K562 (cell line): ENCODE measurements around the gene TMEM121. TPM values are rescaled to one million over a fixed set of nuclear protein-coding genes. Genes with fewer than 3 reads are reported as not detected.
A peak's percentile ranks its signal among the peaks of the same experiment; 100 is the strongest.

Experiments used
- ATAC-seq: fragments of 200-7000 bp; cut with Tn5 transposase; 3 replicates; pipeline ENCODE4 v1.9.1; 2020; ENCODE audit warnings: moderate library complexity
- BruUV-seq: library from RNA; stranded (reverse); fragments of 400-500 nt; replicated peaks from 2 replicates; lab custom pipeline; 2021; lab: Mats Ljungman, UMichigan
- CTCF ChIA-PET: fragments of 300-600 bp; formaldehyde crosslinking; extraction: SDS; loops from one replicate; lab custom pipeline; 2021; ENCODE audit warnings: low intra/inter-chr PET ratio; lab: Yijun Ruan, JAX
- POLR2A ChIA-PET: fragments of 300-600, 350-650 bp; sonication (Branson Sonifier 250); formaldehyde crosslinking; extraction: SDS; loops from one replicate; lab custom pipeline; 2021; ENCODE audit warnings: antibody characterized with exemption, inconsistent platforms; lab: Yijun Ruan, JAX
- DNase-seq, 4 experiments: peaks; one replicate each; pipeline versions ENCODE4 v3.0.0 to v3.0.0-alpha.2; 2011 to 2018; ENCODE audit warnings: low spot score in 3 of 4, mixed read lengths in 3 of 4; ENCODE audit errors: extremely low read depth in 1 of 4
- FAIRE-seq: peaks from 2 replicates; lab custom pipeline; 2011; peaks lifted over from hg19 to GRCh38; lab: Jason Lieb, UNC
- H2AFZ ChIP-seq: 2 replicates; pipeline ENCODE4 v1.6.0; 2011; ENCODE audit warnings: low read depth, low read length, control low read depth, inconsistent platforms
- H3K27ac ChIP-seq: fragments of 200-600 bp; 3 replicates; pipeline ENCODE4 v1.8.0; 2011; ENCODE audit warnings: low read depth, mild to moderate bottlenecking, control low read depth, inconsistent platforms, low read length, moderate library complexity, mixed read lengths; ENCODE audit errors: extremely low read depth
- H3K27me3 ChIP-seq, 2 experiments: fragments of 300-600 bp in 1 of 2; 2 replicates in 1 of 2; 3 replicates in 1 of 2; pipeline versions ENCODE4 v1.6.0 to v1.8.0; 2011; ENCODE audit warnings: inconsistent platforms in 2 of 2, low read length in 2 of 2, mild to moderate bottlenecking in 1 of 2, mixed read lengths in 1 of 2, moderate library complexity in 1 of 2; ENCODE audit not compliant: control insufficient read depth in 2 of 2, insufficient read depth in 2 of 2
- H3K36me3 ChIP-seq: fragments of 300-600 bp; 3 replicates; pipeline ENCODE4 v1.8.0; 2011; ENCODE audit warnings: mild to moderate bottlenecking, low read length, inconsistent platforms; ENCODE audit not compliant: control insufficient read depth, insufficient read depth
- H3K4me1 ChIP-seq, 2 experiments: fragments of 200-600 bp in 1 of 2; replicated peaks in 1 of 2; 2 replicates in 1 of 2; 3 replicates in 1 of 2; pipeline versions ENCODE4 v1.5.1 to v1.8.0; 2011; ENCODE audit warnings: inconsistent platforms in 2 of 2, low read length in 2 of 2, mild to moderate bottlenecking in 1 of 2, mixed read lengths in 1 of 2, moderate library complexity in 1 of 2; ENCODE audit not compliant: control insufficient read depth in 2 of 2, insufficient read depth in 2 of 2
- H3K4me2 ChIP-seq: 2 replicates; pipeline ENCODE4 v1.6.1; 2011; ENCODE audit warnings: low read length, control low read depth, inconsistent platforms, mixed read lengths; ENCODE audit not compliant: insufficient read depth
- H3K4me3 ChIP-seq: fragments of 200-600 bp; sonication (generic), shearing (Covaris generic); 2 replicates; pipeline ENCODE4 v1.5.1; 2016; ENCODE audit warnings: control low read depth, inconsistent platforms
- H3K79me2 ChIP-seq: fragments of 200-600 bp; 3 replicates; pipeline ENCODE4 v1.8.0; 2011; ENCODE audit warnings: low read length, inconsistent platforms; ENCODE audit not compliant: control insufficient read depth, insufficient read depth
- H3K9ac ChIP-seq, 2 experiments: 2 replicates each; pipeline versions ENCODE4 v1.6.0 to v1.6.1; 2011; ENCODE audit warnings: low read depth in 2 of 2, low read length in 2 of 2, control low read depth in 1 of 2, inconsistent platforms in 1 of 2, mild to moderate bottlenecking in 1 of 2, mixed read lengths in 1 of 2; ENCODE audit not compliant: insufficient read depth in 1 of 2
- H3K9me1 ChIP-seq: one replicate; pipeline ENCODE4 v1.6.0; 2011; ENCODE audit warnings: inconsistent platforms, mild to moderate bottlenecking, low read length, moderate library complexity; ENCODE audit not compliant: control insufficient read depth, insufficient read depth
- H3K9me3 ChIP-seq: replicated peaks from 2 replicates; pipeline ENCODE4 v1.5.1; 2011; ENCODE audit warnings: low read depth, low read length, inconsistent platforms; ENCODE audit not compliant: control insufficient read depth, insufficient read depth
- H4K20me1 ChIP-seq: replicated peaks from 2 replicates; pipeline ENCODE4 v1.6.1; 2011; ENCODE audit warnings: low read length, inconsistent platforms, mixed read lengths; ENCODE audit not compliant: control insufficient read depth, insufficient read depth
- DEAF1 ChIP-seq: fragments of 450-650 bp; formaldehyde crosslinking; IDR thresholded peaks from 2 replicates; pipeline ENCODE4 v1.4.0; 2020; ENCODE audit warnings: mild to moderate bottlenecking, moderate library complexity
- GABPB2 ChIP-seq: fragments of 250-450 bp; sonication (Bioruptor Pico); conservative IDR thresholded peaks from 2 replicates; pipeline ENCODE4 v1.5.1; 2021; ENCODE audit warnings: mild to moderate bottlenecking
- HNRNPL ChIP-seq: fragments of 200-400 bp; formaldehyde crosslinking; IDR thresholded peaks from 2 replicates; pipeline ENCODE4 v1.6.1; 2017; ENCODE audit warnings: low read depth, mild to moderate bottlenecking, low read length
- ID3 ChIP-seq, 2 experiments: fragments of 250-450 bp in 1 of 2; fragments of 450-650 bp in 1 of 2; sonication (Bioruptor Pico) in 1 of 2; IDR thresholded peaks; 2 replicates each; pipeline versions ENCODE4 v1.6.1 to v1.8.0; 2016 to 2021; ENCODE audit warnings: mild to moderate bottlenecking in 2 of 2, moderate library complexity in 2 of 2, missing compliant biosample characterization in 1 of 2, missing genetic modification characterization in 1 of 2
- POLR2G ChIP-seq: fragments of 200-400 bp; formaldehyde crosslinking; IDR thresholded peaks from 2 replicates; pipeline ENCODE4 v1.6.1; 2017; ENCODE audit warnings: low read depth, mild to moderate bottlenecking, antibody characterized with exemption, low read length, moderate library complexity
- SIRT6 ChIP-seq: IDR thresholded peaks from one replicate; pipeline ENCODE4 v1.6.1; 2012; ENCODE audit warnings: low read depth, mild to moderate bottlenecking, control low read depth, inconsistent platforms, low read length, moderate library complexity
- TEAD1 ChIP-seq, 2 experiments: fragments of 450-650 bp in 1 of 2; sonication (generic) in 1 of 2; formaldehyde crosslinking; IDR thresholded peaks; 2 replicates each; pipeline versions ENCODE4 v1.4.0 to v1.8.0; 2020 to 2022; ENCODE audit warnings: mild to moderate bottlenecking in 2 of 2, missing genetic modification reagents in 1 of 2
- ZNF146 ChIP-seq: IDR thresholded peaks from one replicate; pipeline ENCODE4 v1.6.1; 2018; ENCODE audit warnings: missing compliant biosample characterization; ENCODE audit not compliant: unreplicated experiment
- WGBS: fragments of 100-300 bp; shearing (Covaris generic); methylation state at CpG from one replicate; pipeline ENCODE4 v1.1.6; 2016; ENCODE audit warnings: low coverage, mixed read lengths; ENCODE audit not compliant: insufficient coverage; ENCODE audit errors: missing lambda C conversion rate; 5-methylcytosine and 5-hydroxymethylcytosine counted together
- in situ Hi-C: fragments of 300-500 bp; cut with MboI; formaldehyde crosslinking; loops from 4 replicates; pipeline ENCODE4 v1.15.0; 2018; ENCODE audit warnings: inconsistent platforms, mixed read lengths
- intact Hi-C: fragments of 100-400 bp; cut with micrococcal nuclease; formaldehyde crosslinking; loops from 2 replicates; pipeline ENCODE4 v1.14.2; 2022
- polyA plus RNA-seq, 8 experiments: library from polyadenylated mRNA; depleted of rRNA in 4 of 8; stranded (reverse) in 5 of 8; unstranded in 3 of 8; fragments of >200 nt; fragmentation: Nextera tagmentation in 2 of 8; fragmentation: Illumina TruSeq in 1 of 8; extraction: Ambion mirVana in 2 of 8; extraction: Trizol in 1 of 8; gene quantifications; 2 replicates each; pipeline versions ENCODE4 v1.2.1 to v1.2.3, GENCODE V29; 2011 to 2014; ENCODE audit warnings: inconsistent platforms in 1 of 8, missing spikeins in 1 of 8
- total RNA-seq, 7 experiments: library from RNA; depleted of rRNA in 6 of 7; stranded (reverse); fragments of >200 nt in 6 of 7; fragmentation: Illumina TruSeq in 2 of 7; extraction: Trizol in 2 of 7; gene quantifications; 2 replicates each; pipeline versions ENCODE4 v1.2.1 to v1.2.3, GENCODE V29; 2011 to 2021; ENCODE audit warnings: low replicate concordance in 1 of 7
- TF ChIP-seq, protein P1 (sequence below): fragments of 250-450 bp; sonication (Bioruptor Pico); IDR thresholded peaks from 2 replicates; pipeline ENCODE4 v1.8.0; 2021; ENCODE audit warnings: moderate library complexity, mild to moderate bottlenecking, inconsistent platforms
- TF ChIP-seq, protein P2 (sequence below), 2 experiments: fragments of 200-800 bp in 1 of 2; sonication (Bioruptor generic) in 1 of 2; sonication (generic) in 1 of 2; formaldehyde crosslinking in 1 of 2; IDR thresholded peaks in 1 of 2; conservative IDR thresholded peaks in 1 of 2; 2 replicates each; pipeline versions ENCODE4 v1.5.0 to v1.6.1; 2016 to 2020; ENCODE audit warnings: missing compliant biosample characterization in 1 of 2, missing genetic modification characterization in 1 of 2, missing genetic modification reagents in 1 of 2

Gene TMEM121
- total and polyA plus RNA-seq, 9 of the 15 experiments (the other 6 are each of a cell fraction or from before 2014, with no cell fraction given): 0.31 to 0.36 TPM; not detected in 7

DNA sequence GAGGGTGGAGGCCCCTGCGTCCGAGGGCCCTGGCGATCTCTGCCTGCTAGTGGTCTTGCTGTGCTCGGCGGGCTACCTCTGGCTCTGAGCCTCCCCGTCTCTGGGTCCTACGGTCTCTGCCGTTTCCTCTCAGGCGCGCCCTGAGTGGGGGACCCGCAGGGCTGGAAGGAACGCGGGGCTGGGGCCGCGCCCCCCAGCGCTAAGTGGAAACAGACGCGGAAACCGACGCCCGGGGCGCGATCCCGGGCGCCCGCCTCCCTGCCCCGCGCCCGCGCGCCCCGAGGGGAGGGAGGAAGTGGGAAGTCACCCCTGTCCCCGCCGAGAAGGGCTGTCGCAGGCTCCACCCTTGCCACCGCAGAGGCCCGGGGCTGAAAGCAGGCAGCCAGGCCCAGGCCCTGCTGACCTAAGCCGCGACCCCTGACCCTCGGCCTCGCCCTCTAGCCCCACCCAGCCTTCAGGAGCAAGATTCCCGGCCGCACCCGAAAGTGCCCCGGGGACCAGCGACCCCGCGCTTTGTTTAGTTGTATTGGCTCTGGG, 38.9 kb upstream of the TMEM121 start (continued):
- TF ChIP-seq ID3 (CRISPR knock-in tag; IDR thresholded peaks at IDR 0.05) (no peak), ID3 (tag; IDR thresholded peaks at IDR 0.05) (no peak), ZNF146 (CRISPR knock-in tag) (no peak), HNRNPL (0 out of 2 replicates have a peak, but pooled peaks have one; percentile 24)
- TF ChIP-seq, protein P1, sequence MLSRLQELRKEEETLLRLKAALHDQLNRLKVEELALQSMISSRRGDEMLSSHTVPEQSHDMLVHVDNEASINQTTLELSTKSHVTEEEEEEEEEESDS (CRISPR knock-in tag): no peak

DNA sequence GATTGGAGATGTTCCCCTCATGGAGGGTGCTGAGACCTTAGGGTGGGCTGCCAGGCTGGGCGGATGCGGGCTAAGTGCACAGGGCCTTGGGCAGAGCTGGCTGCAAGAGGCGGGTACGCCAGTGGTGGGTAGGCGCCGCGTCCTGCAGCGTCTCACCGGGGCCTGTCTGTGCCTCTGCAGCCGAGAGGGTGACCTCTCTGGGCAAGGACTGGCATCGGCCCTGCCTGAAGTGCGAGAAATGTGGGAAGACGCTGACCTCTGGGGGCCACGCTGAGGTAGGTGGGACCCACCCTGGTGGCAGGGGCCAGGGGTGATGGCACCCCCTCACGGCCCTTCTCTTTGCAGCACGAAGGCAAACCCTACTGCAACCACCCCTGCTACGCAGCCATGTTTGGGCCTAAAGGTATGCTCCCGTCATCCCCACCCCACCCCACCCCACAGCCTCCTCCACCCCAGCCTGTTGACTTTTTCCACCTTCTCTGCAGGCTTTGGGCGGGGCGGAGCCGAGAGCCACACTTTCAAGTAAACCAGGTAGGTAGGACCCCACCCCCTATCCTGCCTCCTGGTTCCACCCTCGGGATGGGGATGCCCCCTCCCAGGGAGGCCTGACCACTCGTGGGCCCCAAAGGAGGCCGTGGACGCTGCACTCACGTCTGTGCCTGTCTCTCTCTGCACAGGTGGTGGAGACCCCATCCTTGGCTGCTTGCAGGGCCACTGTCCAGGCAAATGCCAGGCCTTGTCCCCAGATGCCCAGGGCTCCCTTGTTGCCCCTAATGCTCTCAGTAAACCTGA, 38.2 kb upstream of the TMEM121 start:
- Histone ChIP-seq H4K20me1 (peaks cover 6% of the 10 kb centered on the region), H3K4me2 (no peak overlapping the region), H3K9me3 (no peaks in the 10 kb centered on the region), H3K4me1 (peaks cover 6 to 89% of the 10 kb centered on the region in 2 experiments), H3K9ac (peak overlapping the region in 1 of 2 experiments; percentile 94; a peak in 2 of 4 replicates), H3K9me1 (no peaks in the 10 kb centered on the region), H3K4me3 (no peak overlapping the region), H3K36me3 (peaks cover 2% of the 10 kb centered on the region; the same call in 1 of the 3 replicates), H3K79me2 (peaks cover 5% of the 10 kb centered on the region; the same call in 2 of the 3 replicates), H3K27ac (no peak overlapping the region), H2AFZ (no peak overlapping the region), H3K27me3 (no peaks in the 10 kb centered on the region)
- ATAC-seq: no peak
- 93% methylated on average over 15 of the region's 26 CpGs for WGBS
- TF ChIP-seq GABPB2 (CRISPR knock-in tag): no peak
- no peak for TF ChIP-seq SIRT6
- TF ChIP-seq, protein P2, sequence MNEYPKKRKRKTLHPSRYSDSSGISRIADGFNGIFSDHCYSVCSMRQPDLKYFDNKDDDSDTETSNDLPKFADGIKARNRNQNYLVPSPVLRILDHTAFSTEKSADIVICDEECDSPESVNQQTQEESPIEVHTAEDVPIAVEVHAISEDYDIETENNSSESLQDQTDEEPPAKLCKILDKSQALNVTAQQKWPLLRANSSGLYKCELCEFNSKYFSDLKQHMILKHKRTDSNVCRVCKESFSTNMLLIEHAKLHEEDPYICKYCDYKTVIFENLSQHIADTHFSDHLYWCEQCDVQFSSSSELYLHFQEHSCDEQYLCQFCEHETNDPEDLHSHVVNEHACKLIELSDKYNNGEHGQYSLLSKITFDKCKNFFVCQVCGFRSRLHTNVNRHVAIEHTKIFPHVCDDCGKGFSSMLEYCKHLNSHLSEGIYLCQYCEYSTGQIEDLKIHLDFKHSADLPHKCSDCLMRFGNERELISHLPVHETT (CRISPR knock-in tag; conservative IDR thresholded peaks at IDR 0.05 in 1 of 2, IDR thresholded peaks at IDR 0.05 in 1 of 2): no peak
- no peak for TF ChIP-seq POLR2G
- TF ChIP-seq TEAD1 (CRISPR knock-in tag; IDR thresholded peaks at IDR 0.05): no peak
- no peak for TF ChIP-seq DEAF1 (CRISPR knock-in tag)
- no peak for DNase-seq
- FAIRE-seq: no peak
- ChIA-PET CTCF (interaction anchor here (2.0 kb wide), 1 partner anchor 117 kb away, joined by 16 read pairs; no protein-coding TSS in a partner anchor), POLR2A (no interaction called here)
- in situ Hi-C loops (loop anchor here (5.0 kb wide), 1 partner anchor 116 kb away; no protein-coding TSS in a partner anchor), intact Hi-C loops (loop anchor here (5.0 kb wide), 1 partner anchor 41 kb away; no protein-coding TSS in a partner anchor)
- no TSS peak for BruUV-seq
